GM18951 (cell line): Measurements from ENCODE around the gene LCE3D.
"Not testable (repeated sequence)": the region's sequence is repeated elsewhere in the genome, so short reads cannot be mapped to it uniquely, and the experiment has no call there.

ENCODE experiments used
- POLR2A ChIP-seq: IDR thresholded peaks from 4 replicates; pipeline ENCODE4 v1.6.1; 2011; ENCODE audit warnings: mild to moderate bottlenecking; ENCODE audit not compliant: insufficient read length, insufficient read depth; ENCODE audit errors: extremely low read depth
- in situ Hi-C: fragments of 300-500 bp; cut with MboI; formaldehyde crosslinking; loops from one replicate; pipeline ENCODE4 v1.12.0; 2022; ENCODE audit warnings: low sequenced_read_pairs, mixed read lengths, inconsistent platforms; ENCODE audit not compliant: unreplicated experiment

LCE3D gene

GRCh38 chr1:152580433-152580832 is at the start of gene LCE3D:
Gene LCE3D (minus strand): TSS chr1:152580516. CDS start chr1:152579936, 580 bp downstream.
- in situ Hi-C loops, result loop anchor here (5.0 kb wide), 1 partner anchor 37 kb away; no protein-coding TSS in a partner anchor

GRCh38 chr1:152626744-152627143 is 46.4 kb upstream of the LCE3D start:
- in situ Hi-C loops, result no loop called here
- TF ChIP-seq POLR2A, result no peak

More at GRCh38 chr1:152580433-152580832, at the start of gene LCE3D:
- TF ChIP-seq POLR2A, result no peak

- TF ChIP-seq POLR2A, result no peak
- in situ Hi-C loops, result no loop called here
These were observed 43.0 kb upstream of the LCE3D start for GRCh38 chr1:152623203-152623844.

- TF ChIP-seq POLR2A, result no peak
- in situ Hi-C loops, result no loop called here
These were observed 42.5 kb upstream of the LCE3D start, which contains the start of gene LCE3A for GRCh38 chr1:152622803-152623202. Gene LCE3A (minus strand): TSS chr1:152623103. CDS start chr1:152623103, 0 bp downstream.

GRCh38 chr1:152621993-152622392 is 41.7 kb upstream of the LCE3D start:
- no peak for TF ChIP-seq POLR2A
- in situ Hi-C loops, result no loop called here

DNA sequence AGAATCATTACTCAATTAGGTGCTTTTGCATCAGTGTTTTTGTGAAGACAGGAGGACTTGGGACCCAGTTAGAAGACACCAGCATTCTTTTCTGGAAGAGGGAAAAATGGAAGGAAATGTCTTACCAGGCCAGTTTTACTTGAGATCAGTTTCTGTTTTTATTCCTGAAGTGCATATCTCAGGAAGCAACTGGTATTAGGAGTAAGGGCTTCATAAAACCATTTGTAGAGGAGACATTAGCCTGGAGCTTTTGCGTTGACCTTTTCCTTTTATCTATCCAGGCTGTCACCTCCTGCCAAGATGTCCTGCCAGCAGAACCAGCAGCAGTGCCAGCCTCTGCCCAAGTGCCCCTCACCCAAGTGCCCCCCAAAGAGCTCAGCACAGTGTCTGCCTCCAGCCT is 33.2 kb upstream of the LCE3D start, which contains the start of gene LCE3B:
Gene LCE3B, plus strand, starts transcription at position 301 of the 400 bp plus-strand sequence. Its CDS starts 0 bp downstream, at position 301.
- in situ Hi-C loops, result no loop called here
- TF ChIP-seq POLR2A, result no peak

DNA sequence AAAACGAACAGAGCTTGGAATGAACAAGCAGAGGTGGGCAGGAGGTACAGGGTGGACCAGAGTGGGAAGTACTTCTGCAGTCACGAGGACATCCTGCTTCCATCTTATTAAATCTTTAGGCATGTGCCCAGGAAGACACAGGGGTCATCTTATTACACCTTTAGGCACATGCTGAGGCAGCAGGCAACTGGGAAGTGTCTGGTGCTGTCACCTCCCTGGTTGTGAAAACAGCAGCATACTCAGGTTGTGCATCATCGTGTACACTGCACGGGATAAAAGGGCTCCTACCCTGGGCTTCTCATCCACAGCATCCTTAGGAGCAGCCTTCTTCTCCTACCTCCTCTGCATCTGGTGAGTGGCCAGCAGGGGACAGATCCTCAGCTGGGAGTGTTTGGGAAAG is 19.6 kb upstream of the LCE3D start, which contains the start of gene LCE3C:
Gene LCE3C, plus strand, starts transcription at position 301 of the 400 bp plus-strand sequence. CDS start 498 bp downstream, outside the sequence.
- in situ Hi-C loops, result no loop called here
- TF ChIP-seq POLR2A, result no peak

GRCh38 chr1:152596986-152597385 is 16.7 kb upstream of the LCE3D start:
- TF ChIP-seq POLR2A, result no peak
- in situ Hi-C loops, result no loop called here

- no peak for TF ChIP-seq POLR2A
- in situ Hi-C loops, result no loop called here
These were observed 5.3 kb upstream of the LCE3D start for GRCh38 chr1:152585586-152585985.

DNA sequence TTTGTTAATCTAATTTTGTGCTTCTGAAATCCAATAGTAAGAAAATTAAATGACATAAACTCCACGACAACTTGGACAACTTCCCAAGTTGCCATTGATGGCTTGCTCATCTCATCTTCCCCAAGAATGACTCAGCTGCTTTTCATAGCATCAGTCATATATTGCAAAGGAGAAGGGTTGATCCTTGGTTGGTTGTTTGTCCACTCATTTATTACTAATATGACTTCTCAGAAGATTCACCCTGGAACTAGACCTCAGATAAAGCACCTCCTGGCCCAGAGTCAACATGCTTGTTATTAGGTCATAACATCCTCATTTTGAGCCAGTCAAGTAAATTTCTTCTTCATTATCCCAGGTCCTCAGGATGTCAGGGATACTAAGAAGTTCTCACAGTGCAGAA is 2.3 kb upstream of the LCE3D start:
- TF ChIP-seq POLR2A, result no peak
- in situ Hi-C loops, result loop anchor here (5.0 kb wide), 1 partner anchor 35 kb away; no protein-coding TSS in a partner anchor

GRCh38 chr1:152579526-152579925 is 790 bp downstream of the LCE3D start:
- in situ Hi-C loops, result not testable (repeated sequence)

DNA sequence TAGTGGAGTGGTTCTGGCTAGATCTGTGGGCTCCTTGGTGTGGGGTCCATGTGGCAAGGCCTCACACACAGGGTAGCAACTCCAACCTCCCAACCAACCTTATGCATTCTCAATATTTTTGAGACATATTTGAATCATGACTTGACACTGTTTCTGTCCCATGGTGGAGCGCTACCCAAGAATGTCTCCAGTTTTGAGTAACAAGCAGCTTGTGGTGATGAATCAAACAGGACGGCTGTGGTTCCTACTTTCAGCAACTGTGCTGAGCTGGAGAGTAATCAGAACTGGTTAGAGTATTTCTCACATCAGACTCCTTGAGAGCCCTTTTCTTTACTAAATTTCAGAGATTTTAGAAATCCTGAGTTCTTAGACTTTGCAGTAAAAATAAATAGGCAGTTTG is 3.1 kb downstream of the LCE3D start:
- no peak for TF ChIP-seq POLR2A
- in situ Hi-C loops, result no loop called here

DNA sequence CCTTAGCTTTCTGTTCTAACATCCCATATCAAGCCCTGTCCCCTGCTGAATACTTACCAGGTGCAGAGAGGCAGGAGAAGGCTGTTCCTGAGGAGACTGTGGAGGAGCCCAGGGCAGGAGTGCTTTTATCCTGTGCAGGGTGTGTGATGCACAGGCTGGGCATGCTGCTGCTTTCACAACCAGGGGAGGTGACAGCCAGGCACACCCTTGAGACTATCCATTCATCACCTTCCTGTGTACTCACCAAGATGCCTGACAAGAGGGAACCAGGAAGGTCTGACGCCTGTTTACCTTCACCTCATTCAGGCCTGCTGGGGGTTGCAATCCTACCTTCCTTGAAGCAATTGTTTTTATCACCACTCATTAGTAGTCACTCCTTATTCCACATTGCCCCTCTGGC is 13.6 kb downstream of the LCE3D start, which contains the start of gene LCE3E:
Gene LCE3E, minus strand, starts transcription at position 100 of the 400 bp plus-strand sequence. CDS start 572 bp downstream, outside the sequence.
- in situ Hi-C loops, result no loop called here
- no peak for TF ChIP-seq POLR2A

DNA sequence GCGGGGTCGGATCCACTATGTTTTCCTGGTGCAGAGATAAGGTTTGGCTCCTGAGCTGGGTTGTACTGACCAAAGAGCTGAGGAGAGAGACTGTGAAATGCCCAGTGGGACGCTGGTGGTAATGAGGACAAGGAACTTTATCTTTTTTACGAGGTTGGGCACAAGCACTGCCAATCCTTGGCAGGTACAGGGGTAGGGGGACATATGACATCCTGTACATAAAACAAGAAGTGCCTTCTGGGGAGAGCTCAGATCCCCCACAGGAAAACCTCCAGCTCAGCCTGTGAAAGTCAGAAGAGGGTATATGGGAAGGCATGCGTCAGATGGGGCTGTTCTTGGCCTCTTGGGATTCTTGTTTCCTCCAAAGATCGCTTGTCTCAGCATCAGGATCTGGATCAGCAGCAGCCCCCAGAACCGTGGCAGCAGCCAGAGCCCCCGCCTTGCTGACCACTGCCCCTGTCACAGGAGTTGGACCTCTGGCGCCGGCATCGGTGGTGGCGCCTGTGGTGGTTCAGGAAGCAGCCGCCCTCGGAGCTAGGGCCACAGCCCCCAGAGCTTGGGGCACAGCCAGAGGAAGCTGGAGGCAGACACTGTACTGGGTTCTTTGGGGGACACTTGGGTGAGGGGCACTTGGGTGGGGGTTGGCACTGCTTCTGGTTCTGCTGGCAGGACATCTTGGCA is 14.6 kb downstream of the LCE3D start:
- in situ Hi-C loops, result no loop called here
- TF ChIP-seq POLR2A, result no peak

DNA sequence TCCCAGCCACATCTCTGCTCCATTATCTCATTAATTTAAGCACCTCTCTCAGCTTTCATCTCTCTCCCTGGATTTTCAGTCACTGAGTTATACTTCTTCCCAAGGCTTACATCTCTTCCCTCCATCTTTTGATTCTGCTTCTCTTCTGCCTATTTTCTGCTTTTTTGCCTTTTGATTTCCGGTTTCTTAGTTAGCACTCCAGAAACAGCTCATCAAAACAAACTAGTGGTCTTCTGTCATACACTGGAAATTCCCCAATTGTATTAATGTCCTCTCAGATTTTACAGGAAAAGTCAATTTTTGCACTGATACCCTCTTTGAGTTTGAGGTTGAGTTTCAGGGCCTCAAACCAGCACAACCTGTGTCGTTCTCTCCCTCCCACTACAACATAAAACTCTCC is 15.2 kb downstream of the LCE3D start:
- in situ Hi-C loops, result no loop called here
- TF ChIP-seq POLR2A, result no peak

GRCh38 chr1:152548358-152548757 is 32.0 kb downstream of the LCE3D start:
- in situ Hi-C loops, result not testable (repeated sequence)
